H9 (cell line): ENCODE results near the gene PTPRR. TPM values are rescaled to one million over a fixed set of nuclear protein-coding genes. Genes with fewer than 3 reads are reported as not detected.

ENCODE experiments used
- DNase-seq: peaks from one replicate; pipeline ENCODE4 v3.0.0-alpha.2; 2017
- H2AFZ ChIP-seq: one replicate; pipeline ENCODE4 v1.6.1; 2013; ENCODE audit warnings: mild to moderate bottlenecking, low read length, control low read depth, moderate library complexity
- H2AK5ac ChIP-seq: 2 replicates; pipeline ENCODE4 v1.6.1; 2013; ENCODE audit warnings: low read length, control low read depth, mixed read lengths; ENCODE audit not compliant: insufficient read length
- H2BK120ac ChIP-seq: one replicate; pipeline ENCODE4 v1.6.1; 2013; ENCODE audit warnings: low read depth, mild to moderate bottlenecking, low read length, control low read depth, inconsistent platforms; ENCODE audit not compliant: poor library complexity, severe bottlenecking
- H2BK12ac ChIP-seq: 2 replicates; pipeline ENCODE4 v1.6.1; 2013; ENCODE audit warnings: low read length, control low read depth, mixed read lengths, low read depth; ENCODE audit not compliant: insufficient read length
- H2BK15ac ChIP-seq: 2 replicates; pipeline ENCODE4 v1.6.1; 2013; ENCODE audit warnings: low read depth, low read length, control low read depth
- H2BK20ac ChIP-seq: one replicate; pipeline ENCODE4 v1.6.1; 2013; ENCODE audit warnings: low read depth, mild to moderate bottlenecking, low read length, control low read depth, inconsistent platforms; ENCODE audit not compliant: poor library complexity, severe bottlenecking
- H2BK5ac ChIP-seq: 2 replicates; pipeline ENCODE4 v1.6.1; 2013; ENCODE audit warnings: low read length, control low read depth, mixed read lengths; ENCODE audit not compliant: insufficient read length
- H3K14ac ChIP-seq: 2 replicates; pipeline ENCODE4 v1.6.1; 2013; ENCODE audit warnings: low read length, control low read depth; ENCODE audit not compliant: insufficient read depth
- H3K18ac ChIP-seq: 2 replicates; pipeline ENCODE4 v1.6.1; 2013; ENCODE audit warnings: low read depth, mild to moderate bottlenecking, mixed read lengths, low read length, control low read depth; ENCODE audit not compliant: insufficient read length
- H3K23ac ChIP-seq: 2 replicates; pipeline ENCODE4 v1.6.1; 2013; ENCODE audit warnings: low read length, control low read depth, mixed read lengths, low read depth; ENCODE audit not compliant: insufficient read length
- H3K23me2 ChIP-seq: 2 replicates; pipeline ENCODE4 v1.6.1; 2013; ENCODE audit warnings: low read depth, mild to moderate bottlenecking, mixed read lengths, low read length, control low read depth; ENCODE audit not compliant: insufficient read length, poor library complexity, severe bottlenecking
- H3K27ac ChIP-seq: 2 replicates; pipeline ENCODE4 v1.5.1; 2013; ENCODE audit warnings: low read length, control low read depth, mixed read lengths, low read depth; ENCODE audit not compliant: insufficient read length
- H3K27me3 ChIP-seq: 2 replicates; pipeline ENCODE4 v1.6.1; 2013; ENCODE audit warnings: low read length, control low read depth, inconsistent platforms; ENCODE audit not compliant: insufficient read depth
- H3K4ac ChIP-seq: 2 replicates; pipeline ENCODE4 v1.6.1; 2013; ENCODE audit warnings: low read depth, mild to moderate bottlenecking, control low read depth, inconsistent platforms, low read length, moderate library complexity
- H3K4me1 ChIP-seq: 2 replicates; pipeline ENCODE4 v1.6.1; 2013; ENCODE audit warnings: low read length, control low read depth, inconsistent platforms; ENCODE audit not compliant: insufficient read depth
- H3K4me2 ChIP-seq: 2 replicates; pipeline ENCODE4 v1.6.1; 2013; ENCODE audit warnings: low read length, control low read depth, mixed read lengths; ENCODE audit not compliant: insufficient read length, insufficient read depth
- H3K56ac ChIP-seq: 2 replicates; pipeline ENCODE4 v1.6.1; 2013; ENCODE audit warnings: low read depth, mild to moderate bottlenecking, mixed read lengths, low read length, control low read depth; ENCODE audit not compliant: insufficient read length
- H3K79me1 ChIP-seq: 2 replicates; pipeline ENCODE4 v1.6.1; 2013; ENCODE audit warnings: low read depth, mild to moderate bottlenecking, moderate library complexity, low read length, control low read depth, inconsistent platforms; ENCODE audit not compliant: insufficient read depth, poor library complexity, severe bottlenecking
- H3K79me2 ChIP-seq: 2 replicates; pipeline ENCODE4 v1.6.1; 2013; ENCODE audit warnings: low read length, control low read depth, inconsistent platforms; ENCODE audit not compliant: insufficient read depth
- H3K9ac ChIP-seq: 2 replicates; pipeline ENCODE4 v1.6.1; 2013; ENCODE audit warnings: low read length, control low read depth, mixed read lengths; ENCODE audit not compliant: insufficient read length; ENCODE audit errors: extremely low read depth
- H3K9me3 ChIP-seq: one replicate; pipeline ENCODE4 v1.6.1; 2013; ENCODE audit warnings: low read depth, low read length, inconsistent platforms; ENCODE audit not compliant: control insufficient read depth
- H3T11ph ChIP-seq: one replicate; pipeline ENCODE4 v1.6.1; 2013; ENCODE audit warnings: mild to moderate bottlenecking, low read length, control low read depth, inconsistent platforms
- H4K20me1 ChIP-seq: one replicate; pipeline ENCODE4 v1.6.1; 2013; ENCODE audit not compliant: control insufficient read depth, insufficient read length, insufficient read depth
- H4K5ac ChIP-seq: 2 replicates; pipeline ENCODE4 v1.6.1; 2013; ENCODE audit warnings: low read depth, mild to moderate bottlenecking, mixed read lengths, low read length, control low read depth; ENCODE audit not compliant: insufficient read length
- H4K8ac ChIP-seq: replicated peaks from 2 replicates; pipeline ENCODE4 v1.6.1; 2013; ENCODE audit warnings: low read length, control low read depth, mixed read lengths, low read depth; ENCODE audit not compliant: insufficient read length
- H4K91ac ChIP-seq: 2 replicates; pipeline ENCODE4 v1.6.1; 2013; ENCODE audit warnings: low read depth, mild to moderate bottlenecking, moderate library complexity, mixed read lengths, low read length, control low read depth; ENCODE audit not compliant: insufficient read length
- H3K27ac Mint-ChIP-seq, 3 experiments: 2 replicates in 2 of 3; 3 replicates in 1 of 3; pipeline ENCODE4 v1.8.0; 2020 to 2021; ENCODE audit warnings: mixed read lengths in 3 of 3, mild to moderate bottlenecking in 1 of 3, moderate library complexity in 1 of 3
- H3K27me3 Mint-ChIP-seq: 2 replicates; pipeline ENCODE4 v1.8.0; 2021; ENCODE audit warnings: low read depth, mild to moderate bottlenecking, moderate library complexity, mixed read lengths
- H3K36me3 Mint-ChIP-seq, 3 experiments: 2 replicates in 2 of 3; 3 replicates in 1 of 3; pipeline ENCODE4 v1.8.0; 2020 to 2021; ENCODE audit warnings: low read depth in 3 of 3, mixed read lengths in 3 of 3; ENCODE audit not compliant: insufficient read depth in 1 of 3
- H3K4me1 Mint-ChIP-seq, 2 experiments: 2 replicates each; pipeline ENCODE4 v1.8.0; 2020; ENCODE audit warnings: mixed read lengths in 2 of 2
- H3K4me3 Mint-ChIP-seq, 2 experiments: 2 replicates in 1 of 2; 3 replicates in 1 of 2; pipeline ENCODE4 v1.8.0; 2020 to 2021; ENCODE audit warnings: mild to moderate bottlenecking in 2 of 2, mixed read lengths in 2 of 2, moderate library complexity in 1 of 2
- H3K9me3 Mint-ChIP-seq, 2 experiments: 2 replicates in 1 of 2; 3 replicates in 1 of 2; pipeline ENCODE4 v1.8.0; 2020; ENCODE audit warnings: mild to moderate bottlenecking in 2 of 2, mixed read lengths in 2 of 2, moderate library complexity in 1 of 2
- CTCF ChIP-seq: fragments of 200-600 bp; sonication (generic); conservative IDR thresholded peaks from 3 replicates; pipeline ENCODE4 v1.8.0; 2021; ENCODE audit warnings: antibody characterized with exemption, mild to moderate bottlenecking
- WGBS: extraction: QIAGEN DNeasy Blood & Tissue Kit; methylation state at CpG from one replicate; pipeline ENCODE4 v1.1.7; 2013; ENCODE audit warnings: missing lambda C conversion rate, low lambda C conversion rate, mixed read lengths; ENCODE audit not compliant: insufficient read length; ENCODE audit errors: extremely low coverage; 5-methylcytosine and 5-hydroxymethylcytosine counted together
- total RNA-seq: library from RNA; stranded (reverse); gene quantifications from 2 replicates; pipeline ENCODE4 v1.2.1, GENCODE V29; 2021

Gene PTPRR
- total RNA-seq, 1 experiment from 2014 or later = 0.22 TPM

- no peaks in the 10 kb centered on the region for H3K4me1 ChIP-seq
- no peak overlapping the region for H2BK20ac ChIP-seq
- no peaks in the 10 kb centered on the region for H3K79me1 ChIP-seq
- Mint-ChIP-seq H3K4me1 (no peaks in the 10 kb centered on the region), H3K27me3 (no peaks in the 10 kb centered on the region), H3K4me3 (no peak overlapping the region), H3K9me3 (no peaks in the 10 kb centered on the region), H3K36me3 (no peaks in the 10 kb centered on the region), H3K27ac (no peak overlapping the region)
- no peaks in the 10 kb centered on the region for H3K9me3 ChIP-seq
- H2BK12ac ChIP-seq = no peak overlapping the region
- no peaks in the 10 kb centered on the region for H3K79me2 ChIP-seq
- no peak overlapping the region for H3K56ac ChIP-seq
- no peak overlapping the region for H4K8ac ChIP-seq
- H2AFZ ChIP-seq = no peak overlapping the region
- no peak overlapping the region for H3K18ac ChIP-seq
- H3K4me2 ChIP-seq = no peak overlapping the region
- H3K9ac ChIP-seq = no peak overlapping the region
- H3K27ac ChIP-seq = no peak overlapping the region
- no peak for TF ChIP-seq CTCF
- WGBS = no CpG with 5 or more reads among the region's 1 CpG
- no peak overlapping the region for H4K5ac ChIP-seq
- H3T11ph ChIP-seq = no peak overlapping the region
- H2BK5ac ChIP-seq = no peak overlapping the region
- H4K20me1 ChIP-seq = no peaks in the 10 kb centered on the region
- H2BK15ac ChIP-seq = no peak overlapping the region
- H3K4ac ChIP-seq = no peak overlapping the region
- no peak for DNase-seq
- H4K91ac ChIP-seq = no peak overlapping the region
- no peak overlapping the region for H3K14ac ChIP-seq
- H3K27me3 ChIP-seq = no peaks in the 10 kb centered on the region
- H2BK120ac ChIP-seq = no peak overlapping the region
- H3K23ac ChIP-seq = no peak overlapping the region
- no peak overlapping the region for H2AK5ac ChIP-seq
- no peaks in the 10 kb centered on the region for H3K23me2 ChIP-seq
Measured at GRCh38 chr12:70955415-70955814, 34.9 kb upstream of the PTPRR start.
